Measurements from ENCODE around the gene RUBCNL. TPM values are rescaled to one million over a fixed set of nuclear protein-coding genes. Genes with fewer than 3 reads are reported as not detected.

RUBCNL gene
- 1.8 TPM in 1 of 2 replicates, not detected in the other for total RNA-seq

GRCh38 chr13:46387064-46387851 is at the start of gene RUBCNL:
Gene RUBCNL, minus strand, starts transcription at chr13:46387252. Its CDS starts 14,777 bp downstream, at chr13:46372475.

Other genes starting within 250 kb of the RUBCNL start
- 0.29 and 1.2 TPM in 2 replicates for gene LCP1, start 205.1 kb downstream of the RUBCNL start, total RNA-seq
- not detected in 2 replicates for gene LRRC63, start 175.3 kb downstream of the RUBCNL start, total RNA-seq
- 5.5 and 7.6 TPM in 2 replicates for gene LRCH1, start 165.9 kb upstream of the RUBCNL start, total RNA-seq

Measured in myometrial cell (primary cell).